Fibroblast of pulmonary artery (primary cell): ENCODE data around the gene PMEPA1.

Experiments used
- DNase-seq: peaks from one replicate; pipeline ENCODE4 v3.0.0-alpha.2; 2010; ENCODE audit warnings: low read depth
- H3K4me3 ChIP-seq: replicated peaks from 2 replicates; pipeline ENCODE4 v1.5.1; 2011; ENCODE audit warnings: low read depth, mild to moderate bottlenecking, control low read depth, low read length, moderate library complexity
- CTCF ChIP-seq: IDR thresholded peaks from 2 replicates; pipeline ENCODE4 v1.5.1; 2011; ENCODE audit warnings: mild to moderate bottlenecking, control low read depth, low read length, inconsistent platforms; ENCODE audit errors: missing control alignments

PMEPA1 gene

DNA sequence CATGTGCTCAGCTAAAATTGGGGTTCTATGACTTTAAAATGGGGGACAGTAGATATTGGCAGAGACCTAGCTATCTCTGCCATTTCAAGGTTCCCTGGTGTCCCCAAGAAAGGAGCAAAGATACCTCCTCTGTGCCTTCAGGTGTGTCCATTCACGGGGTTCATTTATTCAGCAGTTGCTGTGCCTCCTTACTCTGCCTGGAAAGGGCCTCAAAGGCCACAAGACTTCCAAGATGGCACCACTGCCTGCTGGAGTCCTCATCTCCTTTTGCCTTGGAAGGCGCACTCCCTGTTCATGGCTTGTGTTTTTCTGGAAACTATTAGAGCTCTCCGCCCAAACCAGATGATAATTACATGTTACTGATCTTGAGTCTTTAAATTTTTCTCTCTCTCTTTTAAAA, 85.7 kb downstream of the PMEPA1 start:
- no peak overlapping the region for H3K4me3 ChIP-seq
- TF ChIP-seq CTCF, result no peak
- no peak for DNase-seq

- peak; percentile 72 for TF ChIP-seq CTCF
- peak; percentile 56 for DNase-seq
- no peak overlapping the region for H3K4me3 ChIP-seq
Observed at GRCh38 chr20:57622579-57623381, 87.0 kb downstream of the PMEPA1 start.

- no peak overlapping the region for H3K4me3 ChIP-seq
- TF ChIP-seq CTCF, result no peak
- DNase-seq, result no peak
Observed at GRCh38 chr20:57622201-57622570, 87.6 kb downstream of the PMEPA1 start.

DNA sequence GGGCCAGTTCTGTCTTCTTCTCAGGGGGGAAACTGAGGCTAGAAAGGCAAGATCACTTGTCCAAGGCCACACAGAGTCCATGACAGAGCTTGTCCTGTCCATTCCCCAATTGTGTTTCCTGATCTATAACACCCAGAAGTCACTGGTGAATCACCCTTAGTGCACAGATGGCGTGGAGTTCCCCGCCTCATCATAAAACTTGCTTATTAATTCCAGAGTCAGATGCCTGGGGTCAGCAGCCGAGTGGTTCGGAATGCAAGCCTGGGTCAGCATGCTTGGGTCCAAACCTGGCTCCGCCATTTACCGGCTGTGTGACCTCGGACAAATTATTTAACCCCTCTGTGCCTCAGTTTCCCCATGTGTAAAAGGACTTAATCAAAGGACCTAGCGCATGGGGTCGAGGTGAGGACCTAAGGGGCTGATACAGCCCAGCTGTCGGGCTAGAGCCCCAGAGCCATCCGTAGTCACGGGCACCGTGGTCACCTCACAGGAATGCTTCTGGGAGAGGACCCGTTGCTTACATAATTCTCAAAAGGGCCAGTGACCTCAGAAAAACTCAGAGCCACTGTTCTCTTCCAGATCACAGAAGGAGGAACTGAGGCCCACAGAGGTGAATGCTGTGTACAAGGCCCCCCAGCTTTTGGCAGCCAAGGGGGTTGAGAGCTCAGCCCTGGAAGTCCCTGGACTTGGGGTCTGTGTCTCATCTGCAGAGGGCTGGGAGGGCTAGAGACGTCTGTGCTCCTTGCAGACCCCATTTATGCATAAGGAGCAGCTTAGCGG, 88.2 kb downstream of the PMEPA1 start:
- no peak for TF ChIP-seq CTCF
- no peak for DNase-seq
- H3K4me3 ChIP-seq, result no peak overlapping the region

DNA sequence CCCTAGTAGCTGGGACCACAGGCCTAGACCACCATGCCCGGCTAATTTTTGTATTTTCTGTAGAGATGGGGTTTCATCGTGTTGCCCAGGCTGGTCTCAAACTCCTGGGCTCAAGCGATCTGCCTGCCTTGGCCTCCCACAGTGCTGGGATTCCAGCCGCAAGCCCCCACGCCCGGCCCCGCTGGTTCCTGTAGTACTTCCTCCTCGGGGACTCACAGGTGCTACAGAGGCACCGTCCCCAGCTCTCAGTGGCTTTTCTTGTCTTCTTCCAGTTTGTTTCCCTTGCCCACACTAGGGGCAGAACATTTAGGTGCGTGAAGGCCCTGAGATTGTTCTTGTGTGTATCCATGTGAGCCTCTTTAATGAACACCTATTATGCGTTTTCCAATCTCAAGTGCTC, 88.8 kb downstream of the PMEPA1 start:
- H3K4me3 ChIP-seq, result no peak overlapping the region
- no peak for TF ChIP-seq CTCF
- DNase-seq, result no peak

DNA sequence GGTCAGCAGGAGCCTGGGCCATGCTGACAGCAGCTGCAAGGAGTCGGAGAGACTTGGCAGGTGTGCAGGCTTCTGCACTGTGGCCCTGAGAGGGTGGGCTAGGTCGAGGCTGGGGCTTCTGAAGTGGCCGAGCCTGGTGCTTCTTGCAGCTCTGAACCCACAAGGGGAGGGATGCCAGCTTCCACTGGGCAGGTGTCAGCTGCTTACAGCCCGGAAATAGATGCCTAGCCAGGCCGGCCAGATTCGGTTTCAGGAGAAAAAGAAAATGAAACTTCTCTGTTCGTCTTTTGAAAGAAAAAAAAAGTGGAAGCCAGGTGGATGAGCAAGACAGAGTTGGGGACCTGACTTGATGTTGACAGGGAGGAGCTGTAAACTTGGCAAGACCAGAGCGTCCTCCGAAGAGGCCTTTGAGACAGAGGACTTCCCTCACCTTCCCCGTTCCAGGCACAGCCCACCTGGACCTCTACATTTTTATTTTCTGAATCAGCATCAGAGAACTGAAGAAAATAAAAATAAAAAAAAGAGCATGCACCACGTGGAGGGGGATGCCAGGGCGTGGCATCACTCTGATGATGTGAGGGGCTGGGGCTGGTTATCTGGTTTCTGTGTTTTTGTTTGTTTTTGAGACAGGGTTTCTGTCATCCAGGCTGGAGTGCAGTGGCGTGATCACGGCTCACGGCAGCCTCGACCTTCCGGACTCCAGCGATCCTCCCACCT, 89.4 kb downstream of the PMEPA1 start, which contains the start of gene ZBP1:
Gene ZBP1 (minus strand): TSS at position 153 of the 717 bp plus-strand sequence. CDS start 131 bp downstream, at position 22.
- DNase-seq, result no peak
- TF ChIP-seq CTCF, result no peak
- no peak within 1 kb of the TSS for H3K4me3 ChIP-seq
